AG04449 (cell line): ENCODE results near the gene CASP8AP2.

Experiments
- CTCF ChIA-PET: fragments of 350-600 bp; formaldehyde crosslinking; extraction: SDS; loops from one replicate; lab custom pipeline; 2021; ENCODE audit warnings: antibody characterized with exemption; lab: Yijun Ruan, JAX
- POLR2A ChIA-PET: fragments of 400-600, 350-600 bp; formaldehyde crosslinking; extraction: SDS; loops from one replicate; lab custom pipeline; 2020; ENCODE audit warnings: antibody characterized with exemption, inconsistent platforms; lab: Yijun Ruan, JAX
- DNase-seq: peaks from one replicate; pipeline ENCODE4 v3.0.0-alpha.2; 2010; ENCODE audit warnings: low read depth, low spot score
- H3K4me3 ChIP-seq: 2 replicates; pipeline ENCODE4 v1.5.1; 2011; ENCODE audit warnings: low read depth, mild to moderate bottlenecking, control low read depth, low read length
- TF ChIP-seq, protein P1 (sequence below): IDR thresholded peaks from one replicate; pipeline ENCODE4 v1.5.1; 2011; ENCODE audit warnings: mild to moderate bottlenecking, moderate library complexity, low read length, control low read depth, inconsistent platforms; ENCODE audit not compliant: insufficient read depth; ENCODE audit errors: missing control alignments

The CASP8AP2 gene

DNA sequence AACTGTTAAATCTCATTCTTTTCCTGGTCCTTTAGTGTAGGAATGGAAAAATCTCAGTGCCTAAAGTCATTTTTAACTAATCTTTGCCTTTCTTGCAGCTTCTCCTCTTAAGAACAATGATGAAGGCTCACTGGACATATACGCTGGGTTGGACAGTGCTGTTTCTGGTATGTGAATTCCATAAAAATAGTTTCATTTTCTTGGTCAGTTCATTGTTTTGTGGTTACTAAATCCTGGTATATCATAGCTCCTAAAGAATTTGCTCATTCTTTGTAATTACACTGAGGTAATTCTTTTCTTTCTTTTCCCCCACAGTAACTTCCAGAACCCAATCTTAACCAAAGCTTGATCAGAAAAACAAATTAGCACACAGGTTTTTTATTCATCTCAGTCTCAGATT, 23.4 kb downstream of the CASP8AP2 start:
- DNase-seq, result peak; percentile 26
- ChIA-PET POLR2A (no interaction called here), CTCF (no interaction called here)
- H3K4me3 ChIP-seq, result no peak overlapping the region
- TF ChIP-seq, protein P1, sequence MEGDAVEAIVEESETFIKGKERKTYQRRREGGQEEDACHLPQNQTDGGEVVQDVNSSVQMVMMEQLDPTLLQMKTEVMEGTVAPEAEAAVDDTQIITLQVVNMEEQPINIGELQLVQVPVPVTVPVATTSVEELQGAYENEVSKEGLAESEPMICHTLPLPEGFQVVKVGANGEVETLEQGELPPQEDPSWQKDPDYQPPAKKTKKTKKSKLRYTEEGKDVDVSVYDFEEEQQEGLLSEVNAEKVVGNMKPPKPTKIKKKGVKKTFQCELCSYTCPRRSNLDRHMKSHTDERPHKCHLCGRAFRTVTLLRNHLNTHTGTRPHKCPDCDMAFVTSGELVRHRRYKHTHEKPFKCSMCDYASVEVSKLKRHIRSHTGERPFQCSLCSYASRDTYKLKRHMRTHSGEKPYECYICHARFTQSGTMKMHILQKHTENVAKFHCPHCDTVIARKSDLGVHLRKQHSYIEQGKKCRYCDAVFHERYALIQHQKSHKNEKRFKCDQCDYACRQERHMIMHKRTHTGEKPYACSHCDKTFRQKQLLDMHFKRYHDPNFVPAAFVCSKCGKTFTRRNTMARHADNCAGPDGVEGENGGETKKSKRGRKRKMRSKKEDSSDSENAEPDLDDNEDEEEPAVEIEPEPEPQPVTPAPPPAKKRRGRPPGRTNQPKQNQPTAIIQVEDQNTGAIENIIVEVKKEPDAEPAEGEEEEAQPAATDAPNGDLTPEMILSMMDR, result no peak

DNA sequence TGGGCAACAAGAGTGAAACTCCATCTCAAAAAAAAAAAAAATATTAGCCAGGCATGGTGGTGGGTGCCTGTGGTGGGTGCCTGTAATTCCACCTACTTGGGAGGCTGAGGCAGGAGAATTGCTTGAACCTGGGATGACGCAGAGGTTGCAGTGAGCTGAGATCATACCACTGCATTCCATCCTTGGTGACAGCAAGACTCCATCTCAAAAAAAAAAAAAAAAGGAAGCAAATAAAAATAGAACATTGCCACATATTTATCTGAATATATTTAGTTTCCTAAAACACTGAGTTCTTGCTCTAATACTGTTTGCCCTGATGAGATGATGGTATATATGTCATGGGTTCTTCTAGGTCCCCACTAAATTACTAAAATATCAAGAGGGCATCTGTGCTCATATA, 28.4 kb downstream of the CASP8AP2 start:
- DNase-seq, result no peak
- TF ChIP-seq, protein P1, result no peak
- CTCF ChIA-PET, result no interaction called here
- H3K4me3 ChIP-seq, result no peak overlapping the region
- POLR2A ChIA-PET, result no interaction called here

DNA sequence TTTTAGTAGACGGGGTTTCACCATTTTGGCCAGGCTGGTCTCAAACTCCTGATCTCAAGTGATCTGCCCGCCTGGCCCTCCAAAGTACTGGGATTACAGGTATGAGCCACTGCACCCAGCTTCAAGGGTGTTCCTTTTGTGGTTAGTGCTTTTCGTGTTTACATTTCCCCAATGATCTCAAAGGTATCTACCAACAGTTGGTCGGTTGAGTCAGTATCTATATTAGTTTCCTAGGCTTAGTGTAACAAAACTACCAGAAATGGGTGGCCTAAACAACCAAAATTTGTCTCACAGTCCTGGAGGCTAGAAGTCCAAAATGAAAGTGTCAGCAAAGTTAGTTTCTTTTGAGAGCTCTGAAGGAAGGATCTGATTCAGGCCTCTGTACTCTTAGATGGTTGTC, 30.1 kb downstream of the CASP8AP2 start:
- ChIA-PET POLR2A (no interaction called here), CTCF (no interaction called here)
- DNase-seq, result no peak
- H3K4me3 ChIP-seq, result no peak overlapping the region
- TF ChIP-seq, protein P1, result no peak

DNA sequence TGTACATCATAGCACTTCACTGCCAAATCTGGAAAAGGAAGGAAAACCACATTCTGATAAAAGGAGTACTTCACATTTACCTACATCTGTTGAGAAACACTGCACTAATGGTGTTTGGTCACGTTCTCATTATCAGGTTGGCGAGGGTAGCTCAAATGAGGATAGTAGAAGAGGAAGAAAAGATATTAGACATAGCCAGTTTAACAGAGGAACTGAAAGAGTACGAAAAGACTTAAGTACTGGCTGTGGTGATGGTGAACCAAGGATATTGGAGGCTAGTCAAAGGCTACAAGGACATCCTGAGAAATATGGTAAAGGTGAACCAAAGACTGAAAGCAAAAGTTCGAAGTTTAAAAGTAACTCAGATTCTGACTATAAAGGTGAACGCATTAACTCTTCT, 32.6 kb downstream of the CASP8AP2 start:
- POLR2A ChIA-PET, result no interaction called here
- no peak overlapping the region for H3K4me3 ChIP-seq
- DNase-seq, result no peak
- TF ChIP-seq, protein P1, result no peak
- CTCF ChIA-PET, result no interaction called here

DNA sequence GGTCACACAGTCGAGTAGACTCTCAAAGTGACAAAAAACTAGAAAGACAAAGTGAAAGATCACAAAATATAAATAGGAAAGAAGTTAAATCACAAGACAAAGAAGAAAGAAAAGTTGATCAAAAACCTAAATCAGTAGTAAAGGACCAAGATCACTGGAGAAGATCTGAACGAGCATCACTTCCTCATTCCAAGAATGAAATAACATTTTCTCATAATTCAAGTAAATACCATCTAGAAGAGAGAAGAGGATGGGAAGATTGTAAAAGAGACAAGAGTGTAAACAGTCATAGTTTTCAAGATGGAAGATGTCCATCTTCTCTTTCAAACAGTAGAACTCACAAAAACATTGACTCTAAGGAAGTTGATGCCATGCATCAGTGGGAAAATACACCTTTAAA, 33.0 kb downstream of the CASP8AP2 start:
- TF ChIP-seq, protein P1, result no peak
- POLR2A ChIA-PET, result no interaction called here
- no peak overlapping the region for H3K4me3 ChIP-seq
- no peak for DNase-seq
- CTCF ChIA-PET, result no interaction called here

DNA sequence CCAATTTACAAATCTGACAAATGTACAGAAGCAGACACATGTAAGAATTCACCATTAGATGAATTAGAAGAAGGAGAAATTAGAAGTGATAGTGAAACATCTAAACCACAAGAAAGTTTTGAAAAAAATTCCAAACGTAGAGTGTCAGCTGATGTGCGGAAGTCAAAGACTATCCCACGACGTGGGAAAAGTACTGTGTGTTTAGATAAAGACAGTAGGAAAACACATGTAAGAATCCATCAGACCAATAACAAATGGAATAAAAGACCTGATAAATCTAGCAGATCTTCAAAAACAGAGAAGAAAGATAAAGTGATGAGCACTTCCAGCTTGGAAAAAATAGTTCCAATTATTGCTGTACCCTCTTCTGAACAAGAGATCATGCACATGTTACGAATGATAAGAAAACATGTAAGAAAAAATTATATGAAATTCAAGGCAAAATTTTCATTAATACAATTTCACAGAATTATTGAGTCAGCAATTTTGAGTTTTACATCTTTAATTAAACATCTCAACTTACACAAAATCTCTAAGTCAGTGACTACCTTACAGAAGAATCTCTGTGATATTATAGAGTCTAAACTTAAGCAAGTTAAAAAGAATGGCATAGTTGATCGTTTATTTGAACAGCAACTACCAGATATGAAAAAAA, 36.5 kb downstream of the CASP8AP2 start:
- POLR2A ChIA-PET, result no interaction called here
- CTCF ChIA-PET, result interaction anchor here (0.9 kb wide), 1 partner anchor 613 kb away, joined by 3 read pairs; no protein-coding TSS in a partner anchor
- no peak overlapping the region for H3K4me3 ChIP-seq
- DNase-seq, result no peak
- TF ChIP-seq, protein P1, result no peak
